B cell (primary cell): ENCODE measurements around the gene MTX1.

Experiments used
- EZH2 ChIP-seq: IDR thresholded peaks from 2 replicates; pipeline ENCODE4 v1.6.1; 2012; ENCODE audit warnings: borderline replicate concordance, low read depth, mild to moderate bottlenecking, moderate library complexity, low read length; ENCODE audit not compliant: insufficient read depth, poor library complexity, severe bottlenecking
- TF ChIP-seq, protein P1 (sequence below): fragments of 200-600 bp; IDR thresholded peaks from one replicate; pipeline ENCODE4 v1.8.0; 2022; ENCODE audit warnings: antibody characterized with exemption, mild to moderate bottlenecking

DNA sequence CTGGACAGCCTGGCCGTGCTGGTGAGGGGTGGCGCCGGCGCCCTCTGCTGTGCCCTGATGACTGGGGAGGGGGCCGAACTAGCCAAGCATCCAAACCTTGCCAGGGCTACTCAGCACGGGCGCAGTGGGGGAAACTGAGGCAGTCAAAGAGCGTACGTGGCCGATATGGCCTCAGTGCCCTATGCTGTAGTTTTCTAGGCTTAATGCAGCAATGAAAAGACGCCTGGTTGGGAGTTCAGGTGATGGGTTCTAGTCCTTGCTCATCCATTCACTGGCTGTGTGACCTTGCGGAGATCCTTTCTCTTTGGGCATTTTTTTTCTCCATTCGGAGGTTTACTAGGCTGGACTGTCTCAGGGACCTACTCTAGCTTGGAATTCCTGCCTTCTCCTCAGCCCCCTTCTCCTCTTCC is 822 bp downstream of the MTX1 start:
- TF ChIP-seq, protein P1, sequence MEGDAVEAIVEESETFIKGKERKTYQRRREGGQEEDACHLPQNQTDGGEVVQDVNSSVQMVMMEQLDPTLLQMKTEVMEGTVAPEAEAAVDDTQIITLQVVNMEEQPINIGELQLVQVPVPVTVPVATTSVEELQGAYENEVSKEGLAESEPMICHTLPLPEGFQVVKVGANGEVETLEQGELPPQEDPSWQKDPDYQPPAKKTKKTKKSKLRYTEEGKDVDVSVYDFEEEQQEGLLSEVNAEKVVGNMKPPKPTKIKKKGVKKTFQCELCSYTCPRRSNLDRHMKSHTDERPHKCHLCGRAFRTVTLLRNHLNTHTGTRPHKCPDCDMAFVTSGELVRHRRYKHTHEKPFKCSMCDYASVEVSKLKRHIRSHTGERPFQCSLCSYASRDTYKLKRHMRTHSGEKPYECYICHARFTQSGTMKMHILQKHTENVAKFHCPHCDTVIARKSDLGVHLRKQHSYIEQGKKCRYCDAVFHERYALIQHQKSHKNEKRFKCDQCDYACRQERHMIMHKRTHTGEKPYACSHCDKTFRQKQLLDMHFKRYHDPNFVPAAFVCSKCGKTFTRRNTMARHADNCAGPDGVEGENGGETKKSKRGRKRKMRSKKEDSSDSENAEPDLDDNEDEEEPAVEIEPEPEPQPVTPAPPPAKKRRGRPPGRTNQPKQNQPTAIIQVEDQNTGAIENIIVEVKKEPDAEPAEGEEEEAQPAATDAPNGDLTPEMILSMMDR, result no peak
- TF ChIP-seq EZH2, result no peak
